GM19324 (cell line): ENCODE data around the gene MON1A.
"Not testable (repeated sequence)": the region's sequence is repeated elsewhere in the genome, so short reads cannot be mapped to it uniquely, and the experiment has no call there.

Source experiments
- ATAC-seq: cut with Tn5 transposase; IDR thresholded peaks from one replicate; pipeline ENCODE4 v1.9.1; 2021; ENCODE audit warnings: mild to moderate bottlenecking, moderate library complexity; ENCODE audit not compliant: unreplicated experiment, low FRiP score

Gene MON1A, protein sequence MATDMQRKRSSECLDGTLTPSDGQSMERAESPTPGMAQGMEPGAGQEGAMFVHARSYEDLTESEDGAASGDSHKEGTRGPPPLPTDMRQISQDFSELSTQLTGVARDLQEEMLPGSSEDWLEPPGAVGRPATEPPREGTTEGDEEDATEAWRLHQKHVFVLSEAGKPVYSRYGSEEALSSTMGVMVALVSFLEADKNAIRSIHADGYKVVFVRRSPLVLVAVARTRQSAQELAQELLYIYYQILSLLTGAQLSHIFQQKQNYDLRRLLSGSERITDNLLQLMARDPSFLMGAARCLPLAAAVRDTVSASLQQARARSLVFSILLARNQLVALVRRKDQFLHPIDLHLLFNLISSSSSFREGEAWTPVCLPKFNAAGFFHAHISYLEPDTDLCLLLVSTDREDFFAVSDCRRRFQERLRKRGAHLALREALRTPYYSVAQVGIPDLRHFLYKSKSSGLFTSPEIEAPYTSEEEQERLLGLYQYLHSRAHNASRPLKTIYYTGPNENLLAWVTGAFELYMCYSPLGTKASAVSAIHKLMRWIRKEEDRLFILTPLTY

DNA sequence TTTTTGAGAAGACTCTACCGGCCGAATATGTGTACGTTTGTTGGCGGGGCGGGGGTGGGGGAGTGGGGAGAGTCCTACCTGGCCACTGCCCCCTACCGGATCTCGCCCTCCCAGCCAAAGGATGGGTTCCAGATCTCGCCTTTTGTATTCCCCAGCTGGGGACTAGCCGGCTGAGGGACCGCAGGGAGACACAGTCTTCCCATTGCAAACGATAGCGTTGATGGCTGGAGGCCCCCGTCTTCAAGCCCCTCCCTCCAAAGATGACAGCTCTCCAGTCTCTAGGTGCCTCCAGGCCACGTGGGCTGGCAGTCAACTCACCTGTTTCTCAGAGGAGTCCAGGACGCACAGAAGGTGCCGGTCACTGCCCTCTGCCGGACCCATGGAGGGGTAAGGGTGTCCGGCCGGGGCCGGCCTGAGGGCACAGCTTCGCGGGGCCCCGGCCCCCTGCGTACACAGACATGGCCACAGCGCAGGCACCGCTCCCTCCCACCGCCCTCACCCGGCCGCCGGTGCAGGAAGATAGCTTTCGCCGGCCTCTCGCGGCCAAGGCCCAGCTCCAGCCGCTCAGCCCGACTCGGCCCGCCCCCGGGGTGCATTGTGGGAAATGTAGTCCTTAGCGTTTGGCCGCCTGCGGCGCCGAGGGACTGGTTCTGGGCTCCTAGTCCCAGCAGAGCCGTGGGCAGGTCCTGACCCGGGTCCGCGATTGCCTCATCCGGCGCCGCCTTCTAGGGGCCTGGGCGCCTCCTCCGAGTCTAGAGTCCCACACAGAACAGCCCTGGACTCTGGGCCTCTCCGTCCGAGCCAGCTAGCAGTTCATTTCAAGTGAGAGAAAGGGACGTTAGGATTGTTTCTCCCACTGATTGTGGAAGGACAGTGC is at the start of gene MON1A:
TSS of gene MON1A (minus strand) at position 521 of the 877 bp plus-strand sequence. CDS start 16,465 bp downstream, outside the sequence.
- peak; percentile 92 for ATAC-seq

DNA sequence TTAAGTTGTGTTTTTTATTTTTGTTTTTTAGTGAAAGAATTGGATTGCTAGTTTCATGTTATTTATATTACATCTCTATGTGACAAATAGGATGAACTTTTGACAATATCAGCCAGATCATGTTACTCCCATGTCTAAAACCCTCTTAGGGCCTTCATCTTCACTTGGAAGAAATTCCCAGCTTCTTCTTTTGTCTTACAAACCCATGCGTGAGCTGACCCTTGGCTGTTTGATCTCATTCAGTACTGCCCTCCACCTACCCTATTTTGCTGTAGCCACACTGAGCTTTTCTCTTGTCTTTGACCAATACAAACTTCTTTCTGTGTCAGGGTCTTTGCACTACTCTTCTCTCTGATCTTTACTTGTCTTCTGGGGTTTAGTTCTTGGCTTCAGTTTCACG is 47.3 kb upstream of the MON1A start:
- ATAC-seq: no peak

DNA sequence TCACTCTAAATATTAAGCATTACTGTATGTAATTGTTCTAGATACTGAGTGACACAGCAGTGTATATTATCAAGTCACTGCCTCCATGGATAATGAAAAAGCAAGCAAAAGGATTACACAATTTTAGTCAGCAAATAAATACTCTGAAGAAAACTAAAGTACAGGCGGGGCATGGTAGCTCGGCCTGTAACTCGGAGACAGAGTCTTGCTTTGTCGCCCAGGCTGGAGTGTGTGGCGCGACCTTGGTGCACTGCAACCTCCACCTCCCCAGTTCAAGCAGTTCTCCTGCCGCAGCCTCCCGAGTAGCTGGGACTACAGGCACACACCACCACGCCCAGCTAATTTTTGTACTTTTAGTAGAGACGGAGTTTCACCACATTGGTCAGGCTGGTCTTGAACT is 43.0 kb upstream of the MON1A start:
- no peak for ATAC-seq

DNA sequence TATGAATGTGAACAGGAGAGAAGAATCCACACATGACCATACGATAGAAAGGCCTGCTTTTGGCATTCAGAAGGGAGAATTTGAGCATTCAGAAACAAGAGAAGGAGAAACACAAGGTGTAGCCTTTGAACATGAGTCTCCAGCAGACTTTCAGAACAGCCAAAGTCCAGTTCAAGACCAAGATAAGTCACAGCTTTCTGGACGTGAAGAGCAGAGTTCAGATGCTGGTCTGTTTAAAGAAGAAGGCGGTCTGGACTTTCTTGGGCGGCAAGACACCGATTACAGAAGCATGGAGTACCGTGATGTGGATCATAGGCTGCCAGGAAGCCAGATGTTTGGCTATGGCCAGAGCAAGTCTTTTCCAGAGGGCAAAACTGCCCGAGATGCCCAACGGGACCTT is 38.7 kb upstream of the MON1A start:
- no peak for ATAC-seq

DNA sequence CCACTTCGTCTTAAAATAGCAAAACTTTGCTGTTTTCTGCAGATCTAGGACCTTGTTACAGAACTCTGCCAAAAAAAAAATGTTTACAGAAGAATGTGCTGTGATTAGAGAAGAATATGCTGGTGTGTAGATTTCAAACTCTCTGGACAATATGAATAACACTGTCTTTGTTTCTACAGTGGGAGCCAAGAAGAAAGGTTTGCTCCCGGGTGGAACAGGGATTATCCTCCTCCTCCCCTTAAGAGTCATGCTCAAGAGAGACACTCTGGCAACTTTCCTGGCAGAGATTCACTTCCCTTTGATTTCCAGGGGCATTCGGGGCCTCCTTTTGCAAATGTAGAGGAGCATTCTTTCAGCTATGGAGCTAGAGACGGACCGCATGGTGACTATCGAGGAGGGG is 37.7 kb upstream of the MON1A start:
- ATAC-seq: no peak

- ATAC-seq: no peak
These were observed 36.8 kb upstream of the MON1A start for GRCh38 chr3:49966233-49966942.

DNA sequence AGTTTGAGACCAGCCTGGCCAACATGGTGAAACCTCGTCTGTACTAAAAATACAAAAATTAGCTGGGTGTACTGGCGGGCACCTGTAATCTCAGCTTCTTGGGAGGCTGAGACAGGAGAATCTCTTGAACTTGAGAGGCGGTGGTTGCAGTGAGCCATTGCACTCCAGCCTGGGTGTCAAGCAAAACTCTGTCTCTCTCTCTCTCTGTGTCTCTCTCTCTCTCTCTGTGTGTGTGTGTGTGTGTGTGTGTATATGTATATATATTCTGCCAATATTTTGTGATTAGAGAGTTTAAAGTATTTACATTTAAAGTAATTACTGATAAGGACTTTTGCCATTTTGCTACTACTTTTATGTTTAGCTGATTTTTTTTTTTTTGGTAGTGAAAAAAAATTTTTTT is 26.0 kb upstream of the MON1A start:
- no peak for ATAC-seq

DNA sequence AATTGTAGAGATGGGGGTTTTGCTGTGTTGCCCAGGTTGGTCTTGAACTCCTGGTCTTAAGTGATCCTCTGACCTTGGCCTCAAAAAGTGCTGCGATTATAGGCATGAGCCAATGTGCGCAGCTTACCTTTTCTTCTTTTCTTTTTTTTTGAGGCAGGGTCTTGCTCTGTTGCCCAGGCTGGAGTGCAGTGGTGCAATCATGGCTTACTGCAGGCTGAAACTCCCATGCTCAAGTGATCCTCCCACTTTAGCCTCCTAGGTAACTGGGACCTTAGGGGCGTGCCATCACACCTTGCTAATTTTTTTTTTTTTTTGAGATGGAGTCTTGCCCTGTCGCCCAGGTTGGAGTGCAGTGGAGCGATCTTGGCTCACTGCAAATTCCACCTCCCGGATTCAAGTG is 23.3 kb upstream of the MON1A start:
- ATAC-seq: no peak

GRCh38 chr3:49942651-49943050 is 13.0 kb upstream of the MON1A start:
- ATAC-seq: no peak

- ATAC-seq: no peak
These were observed 11.1 kb upstream of the MON1A start for GRCh38 chr3:49940667-49941249.

- peak; percentile 92 for ATAC-seq
These were observed 10.5 kb upstream of the MON1A start, which contains the start of gene RBM6 for GRCh38 chr3:49939858-49940666. Gene RBM6 (plus strand): TSS chr3:49940150. CDS start chr3:49962642, 22,492 bp downstream.

GRCh38 chr3:49937090-49937489 is 7.5 kb upstream of the MON1A start:
- no peak for ATAC-seq

GRCh38 chr3:49932281-49932680 is 2.7 kb upstream of the MON1A start:
- not testable (repeated sequence) for ATAC-seq

DNA sequence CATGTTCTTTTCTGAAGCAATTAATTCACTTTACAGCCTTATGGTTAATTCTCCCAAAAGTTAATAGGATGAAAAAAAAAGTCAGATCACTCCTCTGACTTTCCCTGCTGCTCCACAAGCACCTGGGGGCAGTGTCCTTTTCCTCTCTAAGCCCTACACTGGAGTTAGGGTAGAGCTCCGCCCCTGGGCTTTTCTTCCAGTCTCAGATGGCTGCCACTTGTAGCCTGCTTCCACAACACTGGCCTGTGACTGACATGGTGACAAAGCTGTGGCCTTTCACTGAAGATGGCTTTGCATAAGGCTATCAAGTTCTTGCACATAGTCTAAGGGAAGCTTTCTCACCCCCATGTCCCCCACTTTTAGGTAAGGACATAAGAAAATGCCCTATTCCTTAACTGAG is 1.3 kb upstream of the MON1A start:
- ATAC-seq: no peak

DNA sequence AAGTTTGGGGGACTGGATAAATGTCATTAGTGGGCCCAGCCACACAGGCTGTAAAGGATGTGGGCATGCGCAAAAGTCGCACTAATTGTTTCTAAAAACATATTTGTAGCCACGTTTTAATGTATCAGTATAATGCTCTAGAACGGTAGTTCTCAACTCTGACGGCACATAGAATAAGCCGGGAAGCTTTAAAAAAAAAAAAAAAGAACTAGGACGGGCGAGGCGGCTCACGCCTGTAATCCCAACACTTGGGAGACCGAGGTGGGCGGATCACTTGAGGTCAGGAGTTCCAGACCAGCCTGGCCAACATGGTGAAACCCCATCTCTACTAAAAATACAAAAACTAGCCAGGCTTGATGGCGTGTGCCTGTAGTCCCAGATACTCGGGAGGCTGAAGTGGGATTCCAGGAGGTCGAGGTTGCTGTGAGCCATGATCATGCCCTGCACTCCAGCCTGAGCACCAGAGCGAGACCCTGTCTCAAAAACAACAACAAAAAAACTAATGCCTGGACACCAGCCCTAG is 618 bp upstream of the MON1A start:
- no peak for ATAC-seq

DNA sequence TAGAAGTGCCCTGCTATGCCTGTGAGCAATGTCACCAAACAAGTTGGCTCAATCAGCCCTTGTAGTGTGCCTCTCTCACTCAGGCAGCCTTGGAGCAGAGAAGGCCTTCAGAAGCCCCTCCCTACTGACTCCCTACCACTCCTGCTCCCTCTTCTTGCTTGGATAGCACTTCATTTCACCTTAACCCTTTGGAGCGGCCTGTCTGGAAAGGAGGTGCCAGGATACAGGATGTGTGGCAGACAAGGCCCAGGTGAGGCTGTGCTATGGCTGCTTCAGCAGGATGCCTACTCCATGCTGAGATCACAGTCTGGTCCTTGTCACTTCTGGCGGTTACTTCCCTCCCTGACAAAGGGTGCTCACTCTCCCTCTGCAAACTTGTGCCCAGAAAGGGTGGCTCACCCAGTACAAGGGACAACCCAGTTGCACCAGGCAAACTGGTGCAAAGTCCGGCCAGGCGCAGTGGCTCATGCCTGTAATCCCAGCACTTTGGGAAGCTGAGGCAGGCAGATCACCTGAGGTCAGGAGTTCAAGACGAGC is 1.1 kb downstream of the MON1A start:
- ATAC-seq: no peak

DNA sequence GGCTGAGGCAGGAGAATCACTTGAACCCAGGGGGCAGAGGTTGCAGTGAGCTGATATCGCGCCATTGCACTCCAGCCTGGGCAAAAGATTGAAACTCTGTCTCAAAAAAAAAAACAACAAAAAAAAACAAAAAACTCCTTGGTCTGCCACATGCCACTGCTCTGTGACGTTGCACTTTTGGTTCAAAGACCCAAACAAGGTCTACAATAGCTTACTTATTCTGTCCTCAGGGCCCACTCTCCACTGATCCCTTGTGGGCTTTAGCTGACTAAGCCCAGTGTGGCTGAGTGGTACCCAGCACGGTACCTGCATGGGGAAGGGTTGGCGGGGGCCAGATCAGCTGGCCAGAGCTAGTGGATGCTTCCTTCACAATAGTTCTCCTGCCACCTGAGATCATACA is 1.8 kb downstream of the MON1A start:
- ATAC-seq: no peak

- ATAC-seq: no peak
These were observed 3.4 kb downstream of the MON1A start for GRCh38 chr3:49926117-49926728.
